Stimulated activated CD8-positive, alpha-beta memory T cell treated with anti-CD3 and anti-CD28 coated beads, Interleukin-4, amount 100 ng/mL, for 4 hours (primary cell): ENCODE data around the gene ANKS3.
A peak's percentile ranks its signal among the peaks of the same experiment; 100 is the strongest.
"Not testable (repeated sequence)": the region's sequence is repeated elsewhere in the genome, so short reads cannot be mapped to it uniquely, and the experiment has no call there.

Experiments
- DNase-seq, 2 donors: peaks; one replicate each; pipeline ENCODE4 v3.0.0-alpha.2; 2020; ENCODE audit warnings: low read depth in 2 of 2, low spot score in 1 of 2

ANKS3 gene

DNA sequence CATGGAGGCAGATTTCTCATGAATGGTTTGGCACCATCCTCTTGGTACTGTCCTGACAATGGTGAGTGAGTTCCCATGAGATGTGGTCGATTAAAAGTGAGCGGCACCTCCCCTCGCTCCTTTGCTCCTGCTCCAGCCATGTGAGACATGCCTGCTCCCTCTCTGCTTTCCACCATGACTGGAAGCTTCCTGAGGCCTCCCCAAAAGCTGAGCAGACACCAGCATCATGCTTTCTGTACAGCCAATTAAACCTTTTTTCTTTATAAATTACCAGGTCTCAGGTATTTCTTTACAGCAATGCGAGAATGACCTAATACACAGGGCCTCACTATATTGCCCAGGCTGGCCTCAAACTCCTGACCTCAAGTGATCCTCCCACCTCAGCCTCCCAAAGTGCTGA is 20.8 kb upstream of the ANKS3 start:
- no peak for DNase-seq

DNA sequence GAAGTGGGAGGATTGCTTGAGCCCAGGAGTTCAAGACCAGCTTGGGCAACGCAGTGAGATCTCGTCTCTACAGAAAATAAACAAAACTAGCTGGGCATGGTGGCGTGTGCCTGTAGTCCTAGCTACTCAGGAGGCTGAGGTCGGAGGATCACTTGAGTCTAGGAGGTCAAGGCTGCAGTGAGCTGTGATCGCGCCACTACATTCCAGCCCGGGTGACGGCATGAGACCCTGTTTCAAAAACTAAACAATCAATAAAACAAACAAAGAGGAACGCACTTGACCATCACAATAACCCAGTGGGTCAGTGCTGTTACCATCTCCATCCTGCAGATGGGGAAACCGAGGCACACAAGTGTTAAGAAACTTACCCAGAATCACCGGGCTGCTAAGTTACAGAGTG is 19.2 kb upstream of the ANKS3 start:
- DNase-seq, result no peak

DNA sequence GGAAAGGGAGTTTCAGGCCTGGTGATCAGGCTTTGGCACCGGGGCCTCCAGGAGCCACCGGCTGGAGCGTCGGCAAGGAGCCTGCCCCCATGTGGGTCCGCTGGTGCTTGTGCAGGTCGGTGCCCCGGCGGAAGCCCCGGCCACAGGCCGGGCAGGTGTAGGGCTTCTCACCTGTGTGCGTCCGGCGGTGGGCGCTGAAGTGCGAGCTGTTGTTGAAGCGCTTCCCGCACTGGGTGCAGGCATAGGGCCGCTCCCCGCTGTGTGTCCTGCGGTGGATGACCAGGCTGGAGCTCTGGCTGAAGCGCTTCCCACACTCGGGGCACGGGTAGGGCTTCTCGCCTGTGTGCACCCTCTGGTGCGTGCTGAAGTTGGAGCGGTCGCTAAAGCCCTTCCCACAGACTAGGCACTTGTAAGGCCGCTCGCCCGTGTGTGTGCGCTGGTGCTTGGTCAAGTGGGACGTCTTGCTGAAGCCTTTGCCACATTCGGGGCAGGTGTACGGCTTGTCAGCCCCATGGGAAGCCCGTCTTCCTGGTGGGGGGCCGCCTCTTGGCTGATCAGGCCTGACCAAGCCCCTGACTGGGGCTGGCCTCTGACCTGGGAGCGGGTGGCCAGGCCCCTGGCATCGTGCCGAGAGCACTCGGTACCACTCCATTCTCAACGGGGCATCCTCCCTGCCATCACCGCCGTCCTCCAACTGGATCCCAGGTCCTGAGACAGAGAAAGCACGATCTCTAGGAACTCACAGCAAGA is 18.5 kb upstream of the ANKS3 start:
- no peak for DNase-seq

DNA sequence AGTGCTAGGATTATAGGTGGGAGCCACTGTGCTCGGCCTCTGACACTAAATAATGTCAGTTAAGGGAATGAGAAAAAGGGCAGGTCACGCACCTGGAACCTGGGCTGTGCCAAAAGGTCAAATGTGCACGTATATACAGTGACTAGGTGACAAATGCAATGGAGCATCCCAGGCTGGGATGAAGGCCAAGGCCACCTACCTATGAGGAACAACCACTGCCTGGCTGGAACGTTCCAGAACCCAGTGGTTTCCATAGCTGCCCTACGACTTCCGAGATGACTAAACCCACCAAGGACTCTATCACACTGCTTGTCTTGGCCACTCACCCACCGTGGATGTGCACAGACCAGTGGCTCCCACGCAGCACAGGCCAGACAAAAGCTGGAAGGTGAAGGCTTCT is 16.8 kb upstream of the ANKS3 start:
- DNase-seq, result no peak

DNA sequence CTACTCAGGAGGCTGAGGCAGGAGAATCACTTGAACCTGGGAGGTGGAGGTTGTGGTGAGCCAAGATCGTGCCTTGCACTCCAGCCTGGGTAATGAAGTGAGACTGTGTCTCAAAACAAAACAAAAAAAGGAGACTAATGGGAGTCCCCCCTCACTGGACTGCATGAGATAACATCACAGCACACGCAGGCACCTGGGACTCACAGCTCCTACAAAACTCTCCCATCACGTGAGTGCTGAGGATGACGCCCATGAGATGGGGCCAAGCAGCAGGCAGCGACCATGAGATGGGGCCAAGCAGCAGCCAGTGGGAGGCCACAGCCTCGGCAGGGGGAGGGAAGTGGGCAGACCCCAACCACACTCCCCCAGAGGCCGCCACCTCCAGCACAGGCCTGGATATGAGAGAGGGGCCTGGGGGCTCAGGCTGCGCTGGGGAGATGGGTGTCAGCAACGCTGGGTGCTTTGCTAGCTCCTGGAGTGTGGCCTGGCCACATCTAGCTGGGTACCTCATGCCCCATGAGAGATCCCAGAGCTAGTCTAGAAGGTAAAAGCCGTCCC is 15.7 kb upstream of the ANKS3 start:
- no peak for DNase-seq

DNA sequence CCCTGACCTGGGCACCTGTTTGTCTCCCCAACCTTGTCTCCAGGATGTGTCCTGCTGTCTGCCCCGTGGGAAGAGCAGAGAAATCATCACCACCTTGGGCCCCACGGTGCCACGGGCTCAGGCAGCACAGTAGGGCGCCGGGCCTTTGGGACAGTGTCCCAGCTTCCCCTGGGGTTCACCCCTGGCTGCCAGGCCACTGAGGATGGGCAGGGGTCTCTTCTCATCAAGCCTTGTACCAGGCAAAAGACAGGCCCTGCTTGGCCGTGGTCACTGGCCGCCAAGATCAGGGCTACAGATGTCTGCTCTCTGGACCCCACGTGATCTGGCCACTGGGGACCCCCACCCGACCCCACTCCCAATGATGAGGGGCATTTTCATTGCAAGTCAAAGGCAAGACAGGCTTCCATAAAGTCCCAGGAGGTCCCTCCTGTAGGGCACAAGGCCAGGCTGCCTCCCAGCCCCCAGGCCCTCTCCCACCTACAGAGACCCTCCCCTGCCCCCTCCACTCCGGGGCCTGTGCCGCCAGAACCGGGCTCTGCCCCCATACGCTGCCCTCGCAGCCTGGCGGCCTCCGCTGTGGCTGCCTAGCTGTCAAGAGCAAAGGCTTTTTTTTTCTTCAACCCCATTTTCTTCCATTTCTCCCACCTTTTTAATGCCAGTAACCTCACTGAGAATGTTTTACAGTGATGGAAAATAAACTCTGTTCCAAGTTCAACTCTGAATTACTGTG is 14.8 kb upstream of the ANKS3 start:
- no peak for DNase-seq

DNA sequence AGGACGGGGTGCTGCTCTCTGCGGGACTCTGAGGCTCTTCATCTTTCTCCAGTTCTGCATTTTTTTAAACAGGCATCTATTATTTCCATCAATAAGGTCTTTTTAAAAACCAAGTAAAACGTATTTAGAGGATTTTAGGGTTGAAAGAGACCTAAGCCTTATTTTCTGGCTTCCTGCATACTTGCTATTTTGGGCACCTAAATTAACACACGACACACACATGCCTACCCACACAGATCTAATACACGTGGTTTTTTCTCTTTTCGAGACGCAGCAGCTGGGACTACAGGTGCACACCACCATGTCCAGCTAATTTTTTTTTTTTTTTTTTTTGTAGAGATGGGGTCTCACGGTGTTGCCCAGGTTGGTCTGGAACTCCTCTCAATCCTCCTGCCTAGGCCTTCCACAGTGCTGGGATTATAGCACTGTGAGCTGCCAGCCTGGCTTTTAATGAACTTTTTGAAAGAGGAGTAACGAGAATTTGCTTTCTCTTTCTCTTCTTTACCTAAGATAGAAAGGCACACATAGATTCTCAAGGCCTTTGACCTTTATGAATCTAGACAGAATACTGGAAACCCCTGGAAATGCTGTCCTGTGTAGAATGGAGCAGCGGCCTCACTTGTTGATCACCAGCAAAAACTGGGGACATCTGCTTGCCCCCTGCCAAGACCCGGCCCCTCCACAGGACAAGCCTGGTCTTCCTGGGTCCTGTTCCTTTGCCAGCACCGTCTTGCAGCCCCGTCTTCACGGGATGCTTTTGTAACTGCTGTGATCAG is 14.0 kb upstream of the ANKS3 start:
- no peak for DNase-seq

DNA sequence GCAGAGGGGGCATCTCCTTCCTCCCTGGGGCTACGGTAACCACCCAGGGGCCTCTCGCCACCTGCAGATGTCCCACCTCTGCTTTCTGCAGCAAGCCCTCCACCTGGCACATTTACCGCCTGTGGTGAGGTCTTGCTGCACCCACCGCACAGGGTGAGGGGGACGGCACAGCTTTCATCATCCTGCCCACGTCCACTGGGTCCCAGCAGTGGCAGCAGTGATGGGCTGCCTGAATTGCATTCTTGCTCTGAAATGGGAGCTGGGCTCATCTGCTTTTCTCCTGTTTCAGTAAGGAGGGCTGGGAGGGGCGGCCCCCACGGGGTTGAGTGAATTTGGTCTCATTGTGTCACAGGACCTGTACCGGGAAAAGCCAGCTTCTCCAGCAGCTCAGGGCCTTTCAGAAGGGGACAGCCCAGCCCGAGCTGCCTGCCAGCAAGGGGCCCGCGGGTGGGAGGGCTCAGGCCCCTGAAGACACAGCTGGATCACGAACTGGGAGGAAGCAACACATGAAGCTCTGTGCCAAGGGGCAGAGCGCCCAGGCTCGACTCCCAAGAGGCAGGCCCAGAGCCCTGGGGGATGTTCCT is 13.0 kb upstream of the ANKS3 start:
- no peak for DNase-seq

DNA sequence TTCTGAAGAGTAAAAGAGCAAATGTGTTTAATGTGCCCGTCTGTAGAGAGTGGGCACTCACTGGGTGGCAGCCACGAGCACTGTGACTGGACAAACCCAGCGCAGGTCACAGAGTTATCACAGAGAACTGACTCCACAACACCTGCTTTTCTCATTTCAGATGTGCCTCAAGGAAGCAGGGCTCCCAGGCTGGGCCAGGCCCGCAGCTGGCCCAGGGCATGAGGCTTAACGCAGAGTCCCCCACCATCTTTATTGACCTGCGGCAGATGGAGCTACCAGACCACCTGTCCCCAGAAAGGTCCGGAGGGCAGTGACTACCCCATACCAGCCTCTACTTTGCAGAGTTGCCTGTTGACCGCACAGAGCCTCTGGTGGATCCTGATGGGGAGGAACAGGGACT is 12.1 kb upstream of the ANKS3 start:
- no peak for DNase-seq

DNA sequence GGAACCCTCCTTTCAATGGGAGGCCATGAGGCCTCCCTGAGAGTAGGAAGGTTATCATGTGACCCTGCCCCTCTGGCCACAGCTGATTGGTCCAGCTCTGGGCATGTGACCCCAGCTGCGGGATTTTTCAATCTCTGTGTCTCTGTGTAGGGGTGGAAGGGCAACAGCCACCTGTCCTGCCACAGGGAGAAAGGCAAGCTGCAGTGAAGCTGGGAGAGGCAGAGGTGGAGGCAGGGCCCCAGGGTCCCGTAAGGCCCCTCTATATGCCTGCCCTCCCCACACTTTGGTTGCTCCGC is 11.2 kb upstream of the ANKS3 start:
- DNase-seq, result no peak

DNA sequence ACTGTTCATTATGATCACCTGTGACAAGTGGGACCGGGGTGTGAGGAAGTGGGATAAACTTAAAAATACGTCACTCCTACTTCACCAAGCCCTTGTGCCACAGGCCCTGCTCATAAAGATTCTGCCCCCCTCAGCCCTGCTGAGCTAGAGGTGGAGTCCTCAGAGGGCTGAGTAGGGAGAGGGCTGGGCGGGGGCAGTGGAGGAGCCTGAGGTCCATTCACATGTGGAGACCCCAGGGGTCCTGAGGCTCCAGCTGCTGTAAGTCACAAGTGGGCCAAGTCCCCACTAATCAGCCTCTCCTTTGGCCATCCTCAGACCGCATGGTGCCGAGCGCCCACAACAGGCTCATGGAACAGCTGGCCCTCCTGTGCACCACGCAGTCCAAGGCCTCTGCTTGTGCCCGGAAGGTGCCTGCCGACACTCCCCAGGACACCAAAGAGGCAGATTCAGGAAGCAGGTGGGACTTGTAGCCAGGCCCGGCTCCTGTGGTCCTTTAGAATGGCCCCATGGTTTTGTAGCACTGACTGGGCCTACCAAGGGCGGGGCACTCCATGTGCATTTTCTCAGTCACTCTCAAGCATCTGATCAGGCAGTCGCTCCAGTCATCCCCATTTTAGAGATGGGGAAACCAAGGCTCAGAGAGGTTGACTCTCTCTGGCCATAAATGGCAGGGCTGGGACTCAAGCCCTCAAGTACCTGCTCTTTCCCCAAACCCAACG is 10.6 kb upstream of the ANKS3 start:
- DNase-seq, result no peak

DNA sequence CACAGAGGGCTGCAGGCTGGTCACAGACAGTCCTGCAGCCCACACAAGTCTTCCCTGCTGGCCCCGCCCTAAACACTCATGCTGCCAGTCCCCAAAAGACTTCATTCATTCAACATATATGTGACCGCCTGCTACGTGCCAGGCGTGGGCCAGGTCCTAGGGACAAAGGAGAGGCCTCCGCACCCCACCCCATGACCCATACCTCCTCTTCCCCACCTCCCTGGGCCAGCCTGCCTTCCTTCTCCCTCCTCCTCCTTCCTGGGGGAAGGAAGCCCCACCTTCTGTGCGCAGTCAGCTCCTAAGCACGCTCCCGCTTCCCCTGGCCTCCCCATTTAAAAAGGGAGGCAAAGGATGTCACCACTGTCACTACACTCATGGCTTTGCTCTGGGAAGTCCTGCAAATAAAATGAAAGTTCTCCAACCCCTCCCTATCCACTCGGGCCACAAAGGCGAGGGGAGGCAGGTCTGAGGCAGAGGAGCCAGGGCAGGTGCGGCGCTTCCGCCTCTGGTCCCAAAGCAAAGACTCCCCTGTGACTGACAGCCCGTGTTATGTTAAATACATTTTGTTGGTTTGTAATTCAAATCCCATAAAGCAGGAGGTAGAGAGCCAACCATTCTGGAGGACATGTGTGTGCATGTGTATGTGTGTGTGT is 9.3 kb upstream of the ANKS3 start:
- no peak for DNase-seq

DNA sequence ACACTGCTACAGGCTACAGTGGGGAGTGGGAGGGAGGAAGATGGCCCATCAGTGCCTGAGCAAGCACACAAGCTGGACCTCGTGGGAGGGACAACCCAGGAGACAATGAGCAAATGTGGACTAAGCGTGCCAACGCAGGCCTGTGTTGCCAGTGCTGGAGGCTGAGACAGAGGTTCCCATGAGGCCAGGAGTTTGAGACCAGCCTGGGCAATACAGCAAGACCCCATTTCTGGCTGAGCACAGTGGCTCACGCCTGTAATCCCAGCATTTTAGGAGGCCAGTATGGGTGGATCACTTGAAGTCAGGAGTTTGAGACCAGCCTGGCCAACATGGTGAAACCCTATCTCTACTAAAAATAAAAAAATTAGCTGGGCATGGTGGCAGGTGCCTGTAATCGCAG is 4.3 kb upstream of the ANKS3 start:
- DNase-seq, result not testable (repeated sequence)

DNA sequence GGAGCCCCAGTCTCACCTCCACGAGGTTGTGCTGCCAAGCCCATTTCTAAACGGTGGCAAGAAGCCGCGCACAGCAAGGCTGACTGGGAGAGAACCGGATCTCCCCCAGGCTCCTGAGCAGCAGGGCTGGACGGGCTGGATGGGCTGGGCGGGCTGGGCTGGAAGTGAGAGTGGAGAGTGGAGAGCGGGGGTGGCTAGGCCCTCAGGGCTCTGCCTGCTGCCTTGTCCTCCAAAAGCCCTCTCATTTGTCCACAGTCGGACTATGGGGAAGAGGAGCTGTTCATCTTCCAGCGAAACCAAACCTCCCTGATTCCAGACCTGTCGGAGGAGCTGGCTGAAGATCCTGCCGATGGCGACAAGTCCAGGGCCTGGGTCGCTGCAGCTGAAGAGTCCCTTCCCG is 3.5 kb upstream of the ANKS3 start:
- DNase-seq, result no peak

DNA sequence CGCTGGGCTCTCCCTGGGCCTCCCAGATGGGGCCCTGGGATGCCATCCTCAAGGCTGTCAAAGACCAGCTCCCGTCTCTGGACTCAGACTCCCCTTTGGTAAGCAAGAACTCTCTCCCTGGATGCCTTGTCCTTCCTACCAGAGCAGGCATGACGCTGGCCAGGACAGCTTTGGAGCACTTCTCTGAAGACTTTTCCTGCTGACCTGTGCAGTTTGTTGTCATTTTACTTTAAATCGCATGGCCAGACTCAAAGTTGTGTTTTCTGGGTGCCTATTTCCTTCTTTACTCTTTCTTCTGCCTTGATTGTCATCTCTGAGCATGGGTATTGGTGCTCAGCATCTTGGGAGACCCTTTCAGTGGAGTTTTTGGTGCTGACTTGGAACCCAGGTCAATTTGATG is 2.5 kb upstream of the ANKS3 start:
- no peak for DNase-seq

DNA sequence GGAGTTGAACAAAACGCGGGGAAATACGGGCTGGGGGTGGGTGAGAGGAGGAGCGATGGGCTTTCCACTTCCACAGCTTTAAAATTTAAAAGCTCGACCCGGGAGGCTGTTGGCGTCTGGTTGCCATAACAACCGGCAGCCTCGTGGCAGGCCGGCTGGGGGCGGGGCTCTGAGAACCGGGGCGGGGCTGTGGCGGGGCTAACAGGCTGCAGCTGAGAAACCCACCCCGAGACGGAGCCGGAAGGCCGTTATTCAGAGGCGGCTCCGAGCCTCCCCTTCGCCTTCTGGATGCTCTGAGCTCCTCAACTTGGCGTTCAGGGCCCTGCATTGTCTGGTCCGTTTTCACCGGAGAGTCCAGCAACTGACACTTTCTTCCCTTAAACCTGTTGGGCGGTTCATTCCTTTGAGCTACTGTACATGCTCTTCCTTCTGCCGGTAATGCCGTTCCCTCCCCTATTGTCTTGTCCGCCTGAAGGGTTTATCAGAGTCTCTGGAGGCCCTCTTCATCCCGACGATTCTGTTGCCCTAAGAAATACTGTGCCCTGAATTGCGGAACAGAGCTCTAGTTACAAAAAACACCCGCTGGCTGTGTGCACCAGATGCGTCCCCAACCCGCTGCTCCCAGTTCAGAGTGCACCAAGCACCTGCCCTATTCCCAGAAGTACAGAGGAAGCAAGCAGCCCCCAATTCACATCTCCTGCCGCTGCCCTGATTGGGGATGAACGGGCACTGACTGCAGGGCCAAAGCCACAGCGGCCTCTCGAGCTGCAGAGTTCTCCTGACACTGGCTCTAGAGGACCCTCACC is 862 bp upstream of the ANKS3 start:
- DNase-seq, result peak; percentile 85 to 90

DNA sequence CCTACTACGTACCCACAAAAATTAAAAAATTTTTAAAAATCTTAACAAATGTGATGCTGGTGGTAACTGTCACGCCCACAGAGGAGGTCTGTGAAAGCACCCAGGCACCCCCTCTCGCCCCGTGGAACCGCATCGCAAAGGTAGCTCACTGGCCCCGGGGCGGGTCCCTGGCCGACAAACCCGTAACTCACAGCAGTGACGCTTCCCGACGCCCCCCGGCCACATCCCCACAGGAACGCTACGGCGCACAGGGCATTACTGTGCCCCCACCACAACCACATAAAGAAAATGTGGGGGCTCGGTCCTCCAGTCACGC is 366 bp downstream of the ANKS3 start:
- DNase-seq, result peak in 1 of 2 donors; percentile 3

DNA sequence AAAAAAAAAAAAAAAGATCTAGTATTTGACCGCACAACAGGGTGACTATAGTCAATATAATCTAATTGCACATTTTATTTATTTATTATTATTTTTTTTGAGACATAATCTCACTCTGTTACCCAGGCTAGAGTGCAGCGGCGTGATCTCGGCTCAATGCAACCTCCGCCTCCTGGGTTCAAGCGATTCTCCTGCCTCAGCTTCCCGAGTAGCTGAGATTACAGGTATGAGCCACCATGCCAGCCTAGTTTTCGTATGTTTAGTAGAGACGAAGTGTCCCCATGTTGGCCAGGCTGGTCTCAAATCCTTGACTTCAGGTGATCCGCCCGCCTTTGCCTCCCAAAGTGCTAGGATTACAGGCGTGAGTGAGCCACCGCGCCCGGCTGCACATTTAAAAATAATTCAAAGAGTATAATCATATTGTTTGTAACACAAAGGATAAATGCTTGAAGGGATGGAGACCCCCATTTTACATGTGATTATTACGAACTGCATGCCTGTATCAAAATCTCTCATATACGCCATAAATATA is 794 bp downstream of the ANKS3 start:
- no peak for DNase-seq

DNA sequence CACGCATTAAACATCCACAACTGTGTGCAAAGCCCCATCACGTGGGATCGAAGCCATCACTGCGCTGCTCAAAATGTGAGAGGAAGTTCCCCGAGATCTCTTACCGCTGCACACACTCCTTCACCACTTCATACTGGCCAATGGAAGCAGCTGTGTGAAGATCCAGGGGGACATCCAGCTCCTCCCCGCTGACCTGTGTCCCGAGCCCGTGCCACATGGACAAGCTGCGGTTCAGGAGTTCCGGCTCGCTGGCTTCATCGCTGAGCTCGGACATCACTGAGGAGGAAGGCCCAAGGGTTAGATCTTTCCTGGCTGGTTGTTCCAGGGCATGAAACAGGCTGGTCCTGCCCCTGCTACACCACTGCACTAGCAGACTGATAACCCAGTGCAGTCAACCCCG is 4.2 kb downstream of the ANKS3 start:
- DNase-seq, result no peak

DNA sequence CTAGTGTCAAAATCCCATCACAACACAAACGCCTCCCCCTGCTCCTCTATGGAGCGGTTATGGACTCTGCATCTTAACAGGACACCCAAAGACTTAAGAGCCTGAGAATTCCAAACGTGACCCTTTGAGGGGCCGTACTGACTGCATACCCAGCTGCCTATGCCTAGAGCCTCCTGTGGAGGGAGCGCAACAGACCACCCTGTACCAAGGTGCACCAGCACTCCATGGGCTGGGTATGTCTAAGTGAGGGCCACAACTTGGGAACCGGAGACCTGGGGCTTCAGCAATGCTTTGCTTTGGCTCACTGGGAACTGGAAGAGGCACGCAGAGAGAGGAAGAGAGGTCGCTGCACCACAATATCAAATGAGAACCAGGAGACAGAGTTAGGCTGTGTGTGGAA is 5.4 kb downstream of the ANKS3 start:
- no peak for DNase-seq
